HCT116 (cell line): ENCODE measurements around the gene PROSER3. TPM values are rescaled to one million over a fixed set of nuclear protein-coding genes. Genes with fewer than 3 reads are reported as not detected.

Experiments
- ATAC-seq: fragments of 200-7000 bp; cut with Tn5 transposase; 2 replicates; pipeline ENCODE4 v1.9.1; 2020; ENCODE audit warnings: mild to moderate bottlenecking, moderate library complexity
- BruUV-seq: library from RNA; stranded (reverse); fragments of 400-500 nt; replicated peaks from 2 replicates; lab custom pipeline; 2021; lab: Mats Ljungman, UMichigan
- CTCF ChIA-PET: fragments of 300-600 bp; sonication (Branson Sonifier 250); formaldehyde crosslinking; loops from one replicate; lab custom pipeline; 2021; ENCODE audit warnings: antibody characterized with exemption; lab: Charles Lee
- POLR2A ChIA-PET: fragments of 300-600, 350-600 bp; sonication (Branson Sonifier 250); formaldehyde crosslinking; loops from one replicate; lab custom pipeline; 2021; ENCODE audit warnings: antibody characterized with exemption; lab: Charles Lee
- RAD21 ChIA-PET, 2 experiments: fragments of 300-600 bp; sonication (Branson Sonifier 250); formaldehyde crosslinking; loops; one replicate each; lab custom pipeline; 2023; ENCODE audit warnings: low total read pairs in 2 of 2; ENCODE audit not compliant: uncharacterized antibody in 2 of 2, unreplicated experiment in 2 of 2, low non-redundant PET in 1 of 2; lab: Charles Lee
- DNase-seq: peaks from one replicate; pipeline ENCODE4 v3.0.0-alpha.2; 2010; ENCODE audit warnings: low read depth, low spot score
- H2AFZ ChIP-seq: fragments of 200-600 bp; shearing (Covaris generic), sonication (generic); 2 replicates; pipeline ENCODE4 v1.6.1; 2017; ENCODE audit warnings: low read depth, mixed run types, mixed read lengths, antibody characterized with exemption, low read length; ENCODE audit not compliant: poor library complexity, severe bottlenecking
- H3K27ac ChIP-seq: 2 replicates; pipeline ENCODE4 v1.5.1; 2012; ENCODE audit warnings: low read depth, low read length
- H3K27me3 ChIP-seq: fragments of 200-600 bp; sonication (generic); 2 replicates; pipeline ENCODE4 v1.6.1; 2016; ENCODE audit warnings: mixed run types, low read length, mixed read lengths; ENCODE audit not compliant: insufficient read depth
- H3K36me3 ChIP-seq, 2 experiments: fragments of 200-500 bp in 1 of 2; fragments of 200-600 bp in 1 of 2; sonication (Bioruptor generic) in 1 of 2; sonication (generic) in 1 of 2; 2 replicates each; pipeline versions ENCODE4 v1.5.1 to v1.6.1; 2014 to 2016; ENCODE audit warnings: low read length in 2 of 2, inconsistent platforms in 1 of 2, mixed read lengths in 1 of 2, mixed run types in 1 of 2; ENCODE audit not compliant: insufficient read depth in 2 of 2, control insufficient read depth in 1 of 2
- H3K4me1 ChIP-seq, 2 experiments: fragments of 200-600 bp in 1 of 2; sonication (generic) in 1 of 2; 2 replicates each; pipeline versions ENCODE4 v1.5.1 to v1.6.1; 2012 to 2017; ENCODE audit warnings: low read length in 2 of 2, inconsistent platforms in 1 of 2, mild to moderate bottlenecking in 1 of 2, mixed read lengths in 1 of 2, mixed run types in 1 of 2, moderate library complexity in 1 of 2; ENCODE audit not compliant: insufficient read depth in 2 of 2, control insufficient read depth in 1 of 2
- H3K4me2 ChIP-seq: fragments of 200-600 bp; sonication (generic); 2 replicates; pipeline ENCODE4 v1.6.1; 2017; ENCODE audit warnings: mixed run types, low read length, mixed read lengths
- H3K4me3 ChIP-seq, 2 experiments: fragments of 200-600 bp in 1 of 2; sonication (generic) in 1 of 2; replicated peaks in 1 of 2; 2 replicates each; pipeline ENCODE4 v1.5.1; 2011 to 2016; ENCODE audit warnings: low read length in 2 of 2, control low read depth in 1 of 2, low read depth in 1 of 2, mild to moderate bottlenecking in 1 of 2, mixed read lengths in 1 of 2, mixed run types in 1 of 2
- H3K79me2 ChIP-seq: fragments of 200-600 bp; sonication (generic); 2 replicates; pipeline ENCODE4 v1.6.1; 2017; ENCODE audit warnings: mild to moderate bottlenecking, mixed run types, low read length, moderate library complexity, mixed read lengths; ENCODE audit not compliant: insufficient read depth
- H3K9ac ChIP-seq: fragments of 200-600 bp; sonication (generic); 2 replicates; pipeline ENCODE4 v1.6.1; 2016; ENCODE audit warnings: low read length, mixed read lengths
- H3K9me2 ChIP-seq: fragments of 200-600 bp; sonication (generic), shearing (Covaris generic); 2 replicates; pipeline ENCODE4 v1.6.1; 2017; ENCODE audit warnings: mixed run types, mild to moderate bottlenecking, moderate library complexity; ENCODE audit not compliant: insufficient read depth
- H3K9me3 ChIP-seq, 2 experiments: fragments of 200-500 bp in 1 of 2; fragments of 200-600 bp in 1 of 2; sonication (Bioruptor generic) in 1 of 2; sonication (generic) in 1 of 2; 2 replicates each; pipeline ENCODE4 v1.6.1; 2014 to 2017; ENCODE audit warnings: low read length in 2 of 2, mixed read lengths in 2 of 2, inconsistent platforms in 1 of 2, low read depth in 1 of 2, mild to moderate bottlenecking in 1 of 2, mixed run types in 1 of 2, moderate library complexity in 1 of 2; ENCODE audit not compliant: control insufficient read depth in 1 of 2, insufficient read depth in 1 of 2
- H4K20me1 ChIP-seq: fragments of 200-600 bp; sonication (generic), shearing (Covaris generic); 2 replicates; pipeline ENCODE4 v1.6.1; 2017; ENCODE audit warnings: mixed run types, mild to moderate bottlenecking, moderate library complexity; ENCODE audit not compliant: insufficient read depth
- CEBPB ChIP-seq: IDR thresholded peaks from 2 replicates; pipeline ENCODE4 v1.6.1; 2012; ENCODE audit warnings: low read depth
- POLR2A ChIP-seq: IDR thresholded peaks from 2 replicates; pipeline ENCODE4 v1.7.0; 2011; ENCODE audit warnings: borderline replicate concordance; ENCODE audit not compliant: insufficient read depth, insufficient read length; ENCODE audit errors: extremely low read depth
- intact Hi-C: fragments of 100-400 bp; cut with micrococcal nuclease; formaldehyde crosslinking; loops from 2 replicates; pipeline ENCODE4 v1.10.0; 2022
- total RNA-seq: library from RNA; stranded (reverse); gene quantifications from one replicate; pipeline ENCODE4 v1.2.1, GENCODE V29; 2021; ENCODE audit not compliant: unreplicated experiment
- TF ChIP-seq, protein P1 (sequence below): IDR thresholded peaks from 2 replicates; pipeline ENCODE4 v1.6.1; 2012; ENCODE audit warnings: low read depth
- TF ChIP-seq, protein P2 (sequence below): IDR thresholded peaks from 2 replicates; pipeline ENCODE4 v1.6.1; 2012

Gene PROSER3
- total RNA-seq, 1 experiment from 2014 or later, result 42.5 TPM

DNA sequence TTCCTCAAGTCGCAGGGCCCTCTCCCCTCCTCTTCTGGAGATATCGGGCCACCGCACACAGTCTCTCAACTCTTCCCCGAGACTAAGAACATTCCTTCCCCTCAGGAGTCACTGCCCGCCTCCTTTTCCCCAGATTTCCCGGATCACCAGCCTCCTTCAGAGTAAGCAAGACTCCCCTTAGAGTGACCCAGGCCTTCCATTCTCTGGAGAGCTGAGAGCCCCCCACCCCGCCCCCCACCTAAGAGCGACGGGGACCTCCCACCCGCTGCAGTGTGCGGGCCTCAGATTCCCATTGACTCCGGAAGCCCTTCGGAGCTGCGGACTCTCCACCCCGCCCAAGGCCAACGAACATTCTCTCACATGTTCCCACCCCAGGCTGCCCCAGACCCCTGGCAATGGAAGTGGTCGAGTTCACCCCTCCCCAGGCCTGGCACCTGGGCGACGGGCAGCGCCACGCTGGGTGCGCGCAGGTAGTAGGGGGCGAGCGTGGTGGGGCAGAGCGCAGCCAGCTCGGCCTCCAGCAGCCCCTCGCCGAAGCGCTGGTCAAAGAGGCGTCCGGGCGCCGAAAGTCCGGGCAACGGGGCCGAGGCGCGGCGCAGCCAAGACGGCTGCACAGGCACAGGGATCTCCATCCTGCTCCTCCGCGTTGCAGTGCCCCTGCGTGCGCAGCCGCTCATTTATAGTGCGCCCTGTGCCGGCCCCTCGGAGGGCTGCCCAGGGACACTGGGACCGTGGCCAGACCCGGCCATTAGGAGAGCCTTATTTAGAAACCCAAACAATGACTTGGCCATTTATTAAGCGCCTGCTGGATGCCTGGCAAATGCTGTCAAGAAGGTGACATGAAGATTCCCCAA, 1.4 kb upstream of the PROSER3 start, which contains the start of gene HSPB6:
HSPB6 (minus strand) TSS at position 653 of the 854 bp plus-strand sequence; CDS start at position 632, 21 bp downstream.
- Histone ChIP-seq H4K20me1 (no peaks in the 10 kb centered on the region), H3K9me3 (no peaks in the 10 kb centered on the region), H3K9ac (peak within 1 kb of the TSS; percentile 56), H3K27ac (peak within 1 kb of the TSS; percentile 75), H3K79me2 (peaks cover 17% of the 10 kb centered on the region), H3K4me1 (peaks cover 14 to 25% of the 10 kb centered on the region in 2 experiments), H2AFZ (no peak within 1 kb of the TSS), H3K4me3 (peak within 1 kb of the TSS; percentile 92 to 96), H3K27me3 (no peaks in the 10 kb centered on the region), H3K9me2 (no peaks in the 10 kb centered on the region), H3K36me3 (peaks cover under 1 to 12% of the 10 kb centered on the region in 2 experiments; a peak in 3 of 4 replicates), H3K4me2 (peak within 1 kb of the TSS; percentile 83)
- CTCF ChIA-PET, result interaction anchor here (1.0 kb wide), 1 partner anchor 8 kb away, joined by 5 read pairs; the partner anchor contains the start of gene LIN37
- RAD21 ChIA-PET, result no interaction called here
- DNase-seq (no peak), ATAC-seq (no peak)
- intact Hi-C loops, result no loop called here
- TF ChIP-seq, protein P1, sequence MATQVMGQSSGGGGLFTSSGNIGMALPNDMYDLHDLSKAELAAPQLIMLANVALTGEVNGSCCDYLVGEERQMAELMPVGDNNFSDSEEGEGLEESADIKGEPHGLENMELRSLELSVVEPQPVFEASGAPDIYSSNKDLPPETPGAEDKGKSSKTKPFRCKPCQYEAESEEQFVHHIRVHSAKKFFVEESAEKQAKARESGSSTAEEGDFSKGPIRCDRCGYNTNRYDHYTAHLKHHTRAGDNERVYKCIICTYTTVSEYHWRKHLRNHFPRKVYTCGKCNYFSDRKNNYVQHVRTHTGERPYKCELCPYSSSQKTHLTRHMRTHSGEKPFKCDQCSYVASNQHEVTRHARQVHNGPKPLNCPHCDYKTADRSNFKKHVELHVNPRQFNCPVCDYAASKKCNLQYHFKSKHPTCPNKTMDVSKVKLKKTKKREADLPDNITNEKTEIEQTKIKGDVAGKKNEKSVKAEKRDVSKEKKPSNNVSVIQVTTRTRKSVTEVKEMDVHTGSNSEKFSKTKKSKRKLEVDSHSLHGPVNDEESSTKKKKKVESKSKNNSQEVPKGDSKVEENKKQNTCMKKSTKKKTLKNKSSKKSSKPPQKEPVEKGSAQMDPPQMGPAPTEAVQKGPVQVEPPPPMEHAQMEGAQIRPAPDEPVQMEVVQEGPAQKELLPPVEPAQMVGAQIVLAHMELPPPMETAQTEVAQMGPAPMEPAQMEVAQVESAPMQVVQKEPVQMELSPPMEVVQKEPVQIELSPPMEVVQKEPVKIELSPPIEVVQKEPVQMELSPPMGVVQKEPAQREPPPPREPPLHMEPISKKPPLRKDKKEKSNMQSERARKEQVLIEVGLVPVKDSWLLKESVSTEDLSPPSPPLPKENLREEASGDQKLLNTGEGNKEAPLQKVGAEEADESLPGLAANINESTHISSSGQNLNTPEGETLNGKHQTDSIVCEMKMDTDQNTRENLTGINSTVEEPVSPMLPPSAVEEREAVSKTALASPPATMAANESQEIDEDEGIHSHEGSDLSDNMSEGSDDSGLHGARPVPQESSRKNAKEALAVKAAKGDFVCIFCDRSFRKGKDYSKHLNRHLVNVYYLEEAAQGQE, result no peak
- TF ChIP-seq POLR2A (no peak), CEBPB (no peak)
- TF ChIP-seq, protein P2, sequence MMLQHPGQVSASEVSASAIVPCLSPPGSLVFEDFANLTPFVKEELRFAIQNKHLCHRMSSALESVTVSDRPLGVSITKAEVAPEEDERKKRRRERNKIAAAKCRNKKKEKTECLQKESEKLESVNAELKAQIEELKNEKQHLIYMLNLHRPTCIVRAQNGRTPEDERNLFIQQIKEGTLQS, result no peak
- POLR2A ChIA-PET, result interaction anchor here (0.9 to 2.3 kb wide), 4 partner anchors 8 to 12 kb away, joined by 3 to 20 read pairs (median 4); partner anchors contain the start of genes LIN37, PSENEN and U2AF1L4
- no TSS peak for BruUV-seq
